GM18951 (cell line): ENCODE results near the gene GPC6.

Source experiments
- POLR2A ChIP-seq: IDR thresholded peaks from 4 replicates; pipeline ENCODE4 v1.6.1; 2011; ENCODE audit warnings: mild to moderate bottlenecking; ENCODE audit not compliant: insufficient read length, insufficient read depth; ENCODE audit errors: extremely low read depth
- in situ Hi-C: fragments of 300-500 bp; cut with MboI; formaldehyde crosslinking; loops from one replicate; pipeline ENCODE4 v1.12.0; 2022; ENCODE audit warnings: low sequenced_read_pairs, mixed read lengths, inconsistent platforms; ENCODE audit not compliant: unreplicated experiment

Gene GPC6

GRCh38 chr13:94031609-94032008 lies 805.0 kb downstream of the GPC6 start:
- in situ Hi-C loops, result no loop called here
- no peak for TF ChIP-seq POLR2A

- TF ChIP-seq POLR2A, result no peak
- in situ Hi-C loops, result no loop called here
Observed at GRCh38 chr13:94033098-94033497, 806.5 kb downstream of the GPC6 start.

- in situ Hi-C loops, result no loop called here
- TF ChIP-seq POLR2A, result no peak
Observed at GRCh38 chr13:94033830-94034642, 807.4 kb downstream of the GPC6 start.

GRCh38 chr13:94050039-94050438 lies 823.4 kb downstream of the GPC6 start:
- in situ Hi-C loops, result no loop called here
- no peak for TF ChIP-seq POLR2A

GRCh38 chr13:94050686-94051085 lies 824.1 kb downstream of the GPC6 start:
- in situ Hi-C loops, result no loop called here

GRCh38 chr13:94053986-94054593 lies 827.5 kb downstream of the GPC6 start:
- in situ Hi-C loops, result no loop called here
- no peak for TF ChIP-seq POLR2A

More at GRCh38 chr13:94050686-94051085, 824.1 kb downstream of the GPC6 start:
- no peak for TF ChIP-seq POLR2A

- in situ Hi-C loops, result no loop called here
Observed at GRCh38 chr13:94056362-94056990, 829.9 kb downstream of the GPC6 start.

GRCh38 chr13:94057618-94058186 lies 831.1 kb downstream of the GPC6 start:
- in situ Hi-C loops, result no loop called here
- TF ChIP-seq POLR2A, result no peak

More at GRCh38 chr13:94056362-94056990, 829.9 kb downstream of the GPC6 start:
- TF ChIP-seq POLR2A, result no peak

GRCh38 chr13:94058821-94059360 lies 832.3 kb downstream of the GPC6 start:
- no peak for TF ChIP-seq POLR2A
- in situ Hi-C loops, result no loop called here

- no peak for TF ChIP-seq POLR2A
- in situ Hi-C loops, result no loop called here
Observed at GRCh38 chr13:94061301-94061700, 834.7 kb downstream of the GPC6 start.

GRCh38 chr13:94063096-94063495 lies 836.5 kb downstream of the GPC6 start:
- TF ChIP-seq POLR2A, result no peak
- in situ Hi-C loops, result no loop called here

- in situ Hi-C loops, result no loop called here
- TF ChIP-seq POLR2A, result no peak
Observed at GRCh38 chr13:94063848-94064247, 837.2 kb downstream of the GPC6 start.

GRCh38 chr13:94065741-94066140 lies 839.1 kb downstream of the GPC6 start:
- in situ Hi-C loops, result no loop called here
- no peak for TF ChIP-seq POLR2A

GRCh38 chr13:94073007-94073744 lies 846.6 kb downstream of the GPC6 start:
- in situ Hi-C loops, result no loop called here
- no peak for TF ChIP-seq POLR2A
